ENCODE measurements around the gene ZDHHC12.
"Not testable (repeated sequence)": the region's sequence is repeated elsewhere in the genome, so short reads cannot be mapped to it uniquely, and the experiment has no call there.

The ZDHHC12 gene

GRCh38 chr9:128706671-128707381 lies 17.1 kb downstream of the ZDHHC12 start:
- FAIRE-seq = no peak

DNA sequence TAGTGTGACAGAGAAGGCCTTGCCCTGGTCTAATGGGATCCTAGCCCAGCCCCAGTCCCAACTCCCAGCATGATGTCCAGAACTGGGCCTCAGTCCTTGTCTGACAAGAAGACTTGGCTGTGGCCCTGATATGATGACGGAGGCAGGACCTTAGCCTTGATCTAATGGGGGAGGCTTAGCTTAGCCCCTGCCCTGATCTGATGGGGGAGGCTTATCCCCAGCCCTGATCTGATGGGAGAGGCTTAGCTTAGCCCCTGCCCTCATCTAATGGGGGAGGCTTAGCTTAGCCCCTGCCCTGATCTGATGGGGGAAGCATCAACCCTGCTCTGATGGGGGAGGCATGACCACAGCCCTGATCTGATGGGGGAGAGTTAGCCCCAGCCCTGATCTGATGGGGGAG lies 17.9 kb downstream of the ZDHHC12 start:
- FAIRE-seq = no peak

DNA sequence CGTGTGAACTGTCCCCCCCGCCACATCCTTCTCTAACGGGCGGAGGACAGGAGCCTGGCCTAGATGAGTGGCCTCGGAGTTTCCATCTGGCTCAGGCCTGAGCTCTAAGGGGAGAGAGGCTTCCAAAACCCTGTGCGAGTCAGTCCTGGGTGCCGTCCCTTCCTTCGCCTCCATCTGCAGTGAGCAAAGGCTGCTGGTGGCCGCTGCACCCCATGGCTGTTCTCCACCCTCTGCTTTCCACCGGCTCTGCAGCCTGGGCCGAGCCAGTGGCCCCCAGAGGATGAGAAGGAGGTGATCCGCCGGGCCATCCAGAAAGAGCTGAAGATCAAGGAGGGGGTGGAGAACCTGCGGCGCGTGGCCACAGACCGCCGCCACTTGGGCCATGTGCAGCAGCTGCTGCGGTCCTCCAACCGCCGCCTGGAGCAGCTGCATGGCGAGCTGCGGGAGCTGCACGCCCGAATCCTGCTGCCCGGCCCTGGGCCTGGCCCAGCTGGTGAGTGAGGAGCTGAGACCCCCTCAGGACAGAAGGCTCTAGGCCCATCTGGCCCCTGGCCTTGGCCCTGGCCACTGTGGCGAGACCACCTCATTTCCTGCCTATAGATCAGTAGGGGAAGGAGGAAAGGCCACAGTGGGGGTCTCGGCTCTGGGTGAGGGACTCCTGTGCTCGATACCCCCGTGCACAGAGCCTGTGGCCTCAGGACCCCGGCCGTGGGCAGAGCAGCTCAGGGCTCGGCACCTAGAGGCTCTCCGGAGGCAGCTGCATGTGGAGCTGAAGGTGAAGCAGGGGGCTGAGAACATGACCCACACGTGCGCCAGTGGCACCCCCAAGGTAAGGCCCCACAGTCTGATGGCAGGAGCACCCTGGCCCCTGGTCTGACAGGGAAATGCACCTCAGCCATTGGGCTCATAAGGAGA lies 18.6 kb downstream of the ZDHHC12 start:
- FAIRE-seq = no peak

- FAIRE-seq = no peak
Measured at GRCh38 chr9:128704356-128704670, 19.6 kb downstream of the ZDHHC12 start.

- FAIRE-seq = no peak
Measured at GRCh38 chr9:128703616-128704355, 20.1 kb downstream of the ZDHHC12 start.

DNA sequence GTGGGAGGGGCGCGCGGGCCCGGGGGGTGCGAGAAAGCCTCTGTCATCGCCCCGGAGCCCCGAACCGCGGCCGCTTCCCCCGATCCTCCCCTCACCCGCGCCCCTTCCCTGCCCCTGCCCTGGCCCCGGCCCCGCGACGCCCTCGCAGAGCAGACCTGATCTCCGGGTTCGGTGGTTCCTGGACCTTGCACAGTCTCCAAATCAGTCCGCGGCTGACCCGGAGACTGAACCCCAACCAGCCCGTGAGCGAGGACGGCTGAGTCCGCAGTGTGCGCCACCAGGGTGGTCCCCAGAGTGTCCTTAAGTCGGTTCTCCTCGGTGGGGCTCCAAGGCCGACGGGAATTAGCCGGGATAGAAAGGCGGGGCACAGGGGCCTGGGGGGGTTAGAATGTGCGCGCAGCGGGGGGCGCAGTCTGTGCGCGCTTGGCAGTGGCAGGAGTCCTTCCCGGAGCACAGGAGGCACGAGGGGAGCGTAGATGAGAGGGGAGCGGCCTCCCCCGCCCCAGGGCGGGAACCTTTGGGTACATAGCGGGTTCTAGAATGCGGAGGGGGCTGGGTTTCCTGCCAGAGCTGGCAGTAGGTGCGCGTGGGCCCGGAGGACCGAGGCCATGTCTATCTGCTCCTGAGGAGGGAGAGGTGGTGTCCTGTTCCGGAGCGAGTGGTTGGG lies 20.8 kb downstream of the ZDHHC12 start:
- no peak for FAIRE-seq

DNA sequence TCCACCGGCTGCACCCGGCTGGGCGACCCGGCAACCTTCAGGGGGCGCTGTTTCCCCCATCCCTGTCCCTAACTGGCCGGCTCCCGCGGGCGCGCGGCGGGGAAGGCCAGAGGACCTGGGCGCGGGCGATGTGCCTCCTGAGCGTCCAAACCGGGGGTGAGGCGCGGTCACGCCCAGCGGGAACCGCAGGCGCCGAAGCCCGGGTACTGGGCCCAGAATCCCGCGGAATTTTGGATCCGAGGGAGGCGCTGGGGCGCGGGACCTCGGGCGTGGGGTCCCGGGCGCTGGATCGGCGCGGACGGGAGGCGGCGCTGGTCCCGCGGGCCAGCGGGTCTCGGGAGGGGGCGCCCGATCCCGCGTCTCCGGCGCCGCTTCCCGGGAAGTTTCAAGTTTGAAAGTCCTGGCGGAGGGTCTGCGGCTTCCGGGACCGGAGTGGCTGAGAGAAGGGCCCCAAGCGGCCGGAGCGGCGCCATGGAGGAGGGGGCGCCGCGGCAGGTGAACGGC lies 21.4 kb downstream of the ZDHHC12 start, which contains the start of gene PKN3:
Gene PKN3, plus strand, starts transcription at position 59 of the 504 bp plus-strand sequence. Its CDS starts 413 bp downstream, at position 472.
- FAIRE-seq = no peak

DNA sequence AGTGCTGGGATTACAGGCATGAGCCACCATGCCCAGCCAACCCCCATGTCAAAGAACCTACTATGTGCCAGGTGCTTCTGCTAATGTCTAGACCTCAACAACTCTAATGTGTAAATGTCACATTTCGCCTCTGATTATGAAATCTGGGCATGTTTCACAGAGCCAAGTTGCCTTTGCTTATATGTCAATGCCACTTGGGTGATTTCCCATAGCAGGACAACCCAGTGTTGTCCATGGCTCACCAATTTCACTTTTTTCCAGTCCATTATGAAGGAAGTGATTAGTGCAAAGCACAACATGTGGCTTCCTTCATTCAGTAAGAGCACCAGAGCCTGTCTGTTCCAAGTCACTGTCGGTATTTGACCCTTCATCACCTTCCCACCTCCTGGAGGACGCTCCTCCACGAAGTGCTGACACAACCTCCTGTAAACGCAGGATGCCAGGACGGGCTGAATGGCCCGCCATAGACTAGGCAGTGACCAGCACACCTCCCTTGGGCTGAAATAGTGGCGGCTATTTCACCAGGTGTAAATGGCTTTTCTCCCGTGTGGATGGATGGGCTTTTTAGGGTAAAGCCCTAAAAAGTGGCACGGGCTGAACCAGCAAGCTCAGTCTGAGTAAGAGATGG lies 22.6 kb downstream of the ZDHHC12 start:
- no peak for FAIRE-seq

DNA sequence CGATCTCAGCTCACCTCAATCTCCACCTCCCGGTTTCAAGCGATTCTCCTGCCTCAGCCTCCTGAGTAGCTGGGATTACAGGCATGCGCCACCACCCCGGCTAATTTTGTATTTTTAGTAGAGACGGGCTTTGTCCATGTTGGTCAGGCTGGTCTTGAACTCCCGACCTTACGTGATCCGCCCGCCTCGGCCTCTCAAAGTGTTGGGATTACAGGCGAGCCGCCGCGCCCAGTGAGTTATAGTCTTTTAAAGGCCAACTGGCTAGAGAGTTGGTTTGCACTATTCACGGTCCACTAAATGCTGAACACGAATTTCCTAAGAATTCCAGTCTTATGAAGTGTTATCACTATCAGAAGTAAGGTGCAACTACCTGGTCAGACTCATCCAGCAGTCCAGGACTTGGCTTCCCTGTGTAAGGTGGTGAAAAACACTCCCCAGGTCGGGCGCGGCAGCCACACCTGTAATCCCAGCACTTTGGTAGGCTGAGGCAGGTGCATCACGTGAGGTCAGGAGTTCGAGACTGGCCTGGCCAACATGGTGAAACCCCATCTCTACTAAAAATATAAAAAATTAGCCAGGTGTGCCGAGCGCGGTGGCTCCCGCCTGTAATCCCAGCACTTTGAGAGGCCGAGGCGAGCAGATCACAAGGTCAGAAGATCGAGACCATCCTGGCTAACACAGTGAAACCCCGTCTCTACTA lies 24.7 kb downstream of the ZDHHC12 start:
- not testable (repeated sequence) for FAIRE-seq

GRCh38 chr9:128696923-128697707 lies 26.8 kb downstream of the ZDHHC12 start:
- no peak for FAIRE-seq

GRCh38 chr9:128694344-128694743 lies 29.6 kb downstream of the ZDHHC12 start:
- no peak for FAIRE-seq

DNA sequence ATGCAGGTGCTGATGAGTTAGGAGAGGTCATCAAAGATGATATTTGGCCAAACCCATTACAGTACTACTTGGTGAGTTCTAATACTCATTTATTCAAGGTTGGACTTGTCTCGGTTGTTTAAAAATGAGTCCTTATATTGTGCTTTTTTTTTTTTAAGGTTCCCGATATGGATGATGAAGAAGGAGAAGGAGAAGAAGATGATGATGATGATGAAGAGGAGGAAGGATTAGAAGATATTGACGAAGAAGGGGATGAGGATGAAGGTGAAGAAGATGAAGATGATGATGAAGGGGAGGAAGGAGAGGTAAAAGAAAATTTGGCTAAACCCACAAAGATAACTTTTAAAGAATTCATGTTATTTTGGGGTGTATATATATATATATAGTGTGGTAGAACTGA lies 30.2 kb downstream of the ZDHHC12 start:
- not testable (repeated sequence) for FAIRE-seq

GRCh38 chr9:128690684-128691034 lies 33.3 kb downstream of the ZDHHC12 start:
- FAIRE-seq = no peak

DNA sequence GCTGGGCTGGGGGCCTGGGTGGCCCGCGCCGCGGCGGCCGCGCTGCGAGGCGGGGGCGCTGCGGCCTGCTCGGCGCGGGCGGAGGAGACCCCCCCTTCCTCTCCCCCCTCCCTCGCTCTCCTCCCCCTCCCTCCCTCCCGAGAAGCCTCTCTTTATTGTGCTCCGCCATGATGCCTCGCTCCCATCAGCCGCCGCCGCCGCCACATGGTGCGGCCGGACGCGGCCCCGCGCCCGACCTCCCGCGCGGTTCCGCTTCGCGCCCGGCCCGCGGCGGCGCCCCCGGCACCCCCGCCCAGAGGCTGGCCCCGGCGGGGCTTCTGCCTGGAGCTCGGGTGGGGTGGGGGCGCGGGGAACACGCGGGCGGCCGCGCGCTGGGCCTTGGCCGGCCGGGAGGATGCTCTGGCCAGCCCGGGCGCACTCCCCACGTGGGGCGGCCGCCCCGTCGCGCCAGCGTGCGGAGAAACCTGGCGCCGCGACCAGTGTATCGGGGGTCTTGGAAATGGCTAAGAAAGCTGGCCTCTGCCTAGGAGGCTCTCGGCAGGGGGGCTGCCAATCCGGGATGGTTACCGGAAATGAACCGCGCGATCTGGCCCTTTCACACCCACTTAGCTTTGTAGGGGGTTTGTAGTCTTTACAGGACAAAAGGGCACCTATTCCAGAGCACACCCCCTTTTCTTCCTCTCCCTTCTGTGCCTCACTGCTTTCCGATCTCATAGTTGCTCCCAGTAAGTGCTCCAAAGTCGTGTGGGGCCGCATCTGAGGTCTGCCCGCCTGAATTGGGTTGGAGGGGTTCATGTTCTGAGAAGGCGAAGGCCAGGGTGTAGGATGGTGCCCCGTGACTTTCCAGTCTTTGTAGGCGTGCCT lies 33.9 kb downstream of the ZDHHC12 start:
- FAIRE-seq = no peak

GRCh38 chr9:128689293-128689774 lies 34.6 kb downstream of the ZDHHC12 start:
- FAIRE-seq = no peak

- FAIRE-seq = no peak
Measured at GRCh38 chr9:128688501-128689292, 35.2 kb downstream of the ZDHHC12 start, which contains the start of gene SET. Gene SET (plus strand): TSS chr9:128689222. CDS start chr9:128689583, 361 bp downstream.

- no peak for FAIRE-seq
Measured at GRCh38 chr9:128687453-128687852, 36.5 kb downstream of the ZDHHC12 start.
